B cell (primary cell): ENCODE measurements around the gene PIH1D1.

ENCODE experiments used
- CTCF ChIP-seq: fragments of 200-600 bp; IDR thresholded peaks from one replicate; pipeline ENCODE4 v1.8.0; 2022; ENCODE audit warnings: antibody characterized with exemption, mild to moderate bottlenecking
- EZH2 ChIP-seq: IDR thresholded peaks from 2 replicates; pipeline ENCODE4 v1.6.1; 2012; ENCODE audit warnings: borderline replicate concordance, low read depth, mild to moderate bottlenecking, moderate library complexity, low read length; ENCODE audit not compliant: insufficient read depth, poor library complexity, severe bottlenecking

- no peak for TF ChIP-seq CTCF
- TF ChIP-seq EZH2 = no peak
These were observed 36.4 kb downstream of the PIH1D1 start for GRCh38 chr19:49415102-49415809.
